Measurements from ENCODE around the gene FRRS1L.

- TF ChIP-seq PPARA (CRISPR knock-in tag; IDR thresholded peaks at IDR 0.05; ENCODE audit: borderline replicate concordance) (no peak), ARNTL (CRISPR knock-in tag; IDR thresholded peaks at IDR 0.05; ENCODE audit: borderline replicate concordance, low read depth) (no peak), BACH2 (CRISPR knock-in tag; IDR thresholded peaks at IDR 0.05; ENCODE audit: borderline replicate concordance) (no peak), ISL1 (CRISPR knock-in tag; IDR thresholded peaks at IDR 0.05) (no peak), PATZ1 (CRISPR knock-in tag; IDR thresholded peaks at IDR 0.05; ENCODE audit: borderline replicate concordance) (no peak), RARB (CRISPR knock-in tag; IDR thresholded peaks at IDR 0.05) (no peak), ZNF70 (CRISPR knock-in tag; IDR thresholded peaks at IDR 0.05) (no peak), TSHZ2 (CRISPR knock-in tag; IDR thresholded peaks at IDR 0.05) (no peak), TOX (CRISPR knock-in tag; IDR thresholded peaks at IDR 0.05; ENCODE audit: borderline replicate concordance) (no peak), SNAI2 (CRISPR knock-in tag; IDR thresholded peaks at IDR 0.05) (no peak), ZFP30 (CRISPR knock-in tag; IDR thresholded peaks at IDR 0.05) (no peak), TCF4 (CRISPR knock-in tag; IDR thresholded peaks at IDR 0.05; ENCODE audit: borderline replicate concordance) (no peak), ZFP3 (CRISPR knock-in tag; IDR thresholded peaks at IDR 0.05) (no peak)
Measured at GRCh38 chr9:109163194-109163593, 3.9 kb downstream of the FRRS1L start.

All from SK-N-SH treated with all-trans-retinoic acid at 6 μM for 48 hours (cell line).